HepG2 (cell line): ENCODE results near the gene SECTM1. TPM values are rescaled to one million over a fixed set of nuclear protein-coding genes. Genes with fewer than 3 reads are reported as not detected.

Source experiments
- CREM ChIP-seq, 2 experiments: sonication (generic) in 1 of 2; formaldehyde crosslinking in 1 of 2; IDR thresholded peaks; 2 replicates each; pipeline versions ENCODE4 v1.4.0 to v1.6.1; 2016 to 2020; ENCODE audit warnings: antibody characterized with exemption in 1 of 2, mild to moderate bottlenecking in 1 of 2, missing genetic modification reagents in 1 of 2
- CSRNP1 ChIP-seq: sonication (generic); formaldehyde crosslinking; IDR thresholded peaks from 2 replicates; pipeline ENCODE4 v1.8.1; 2023; ENCODE audit warnings: mild to moderate bottlenecking, missing genetic modification reagents
- FUBP1 ChIP-seq: sonication (generic); formaldehyde crosslinking; IDR thresholded peaks from 2 replicates; pipeline ENCODE4 v1.5.1; 2020; ENCODE audit warnings: missing genetic modification reagents, mild to moderate bottlenecking, borderline replicate concordance
- KDM1A ChIP-seq: IDR thresholded peaks from 2 replicates; pipeline ENCODE4 v1.6.1; 2016; ENCODE audit warnings: missing compliant biosample characterization
- KLF9 ChIP-seq: IDR thresholded peaks from 2 replicates; pipeline ENCODE4 v1.6.1; 2016; ENCODE audit warnings: low read depth
- MLXIP ChIP-seq: sonication (generic); formaldehyde crosslinking; IDR thresholded peaks from 2 replicates; pipeline ENCODE4 v1.9.0; 2021; ENCODE audit warnings: missing genetic modification reagents, borderline replicate concordance
- PHF20 ChIP-seq: sonication (generic); formaldehyde crosslinking; IDR thresholded peaks from 2 replicates; pipeline ENCODE4 v1.5.0; 2020; ENCODE audit warnings: mild to moderate bottlenecking, missing genetic modification reagents
- RXRB ChIP-seq: IDR thresholded peaks from 2 replicates; pipeline ENCODE4 v1.6.1; 2016; ENCODE audit warnings: borderline replicate concordance, missing genetic modification reagents, missing compliant biosample characterization
- SIN3B ChIP-seq: fragments of 150-350 bp; IDR thresholded peaks from 2 replicates; pipeline ENCODE4 v1.6.1; 2014; ENCODE audit warnings: low read length
- TGIF2 ChIP-seq: IDR thresholded peaks from 2 replicates; pipeline ENCODE4 v1.6.1; 2016; ENCODE audit warnings: control low read depth, missing compliant biosample characterization
- ZNF18 ChIP-seq: sonication (generic); formaldehyde crosslinking; IDR thresholded peaks from 2 replicates; pipeline ENCODE4 v1.8.0; 2022; ENCODE audit warnings: mild to moderate bottlenecking, missing genetic modification reagents; ENCODE audit not compliant: insufficient replicate concordance
- ZNF260 ChIP-seq: sonication (generic); formaldehyde crosslinking; IDR thresholded peaks from 2 replicates; pipeline ENCODE4 v1.4.0; 2020; ENCODE audit warnings: missing genetic modification reagents, low read depth, mild to moderate bottlenecking, borderline replicate concordance
- ZNF276 ChIP-seq: sonication (generic); formaldehyde crosslinking; IDR thresholded peaks from 2 replicates; pipeline ENCODE4 v1.4.0; 2020; ENCODE audit warnings: mild to moderate bottlenecking, low read depth, missing genetic modification reagents
- ZNF451 ChIP-seq: sonication (generic); formaldehyde crosslinking; IDR thresholded peaks from 2 replicates; pipeline ENCODE4 v1.5.0; 2020; ENCODE audit warnings: mild to moderate bottlenecking, missing genetic modification reagents
- ZNF562 ChIP-seq: sonication (generic); formaldehyde crosslinking; IDR thresholded peaks from 2 replicates; pipeline ENCODE4 v1.8.0; 2022; ENCODE audit warnings: missing genetic modification reagents, borderline replicate concordance
- ZNF605 ChIP-seq: sonication (generic); formaldehyde crosslinking; IDR thresholded peaks from 2 replicates; pipeline ENCODE4 v1.8.0; 2022; ENCODE audit warnings: mild to moderate bottlenecking, missing genetic modification reagents
- ZNF777 ChIP-seq: sonication (generic); formaldehyde crosslinking; IDR thresholded peaks from 2 replicates; pipeline ENCODE4 v1.4.0; 2020; ENCODE audit warnings: missing genetic modification reagents
- polyA plus RNA-seq, 8 experiments: library from polyadenylated mRNA; depleted of rRNA in 3 of 8; stranded (reverse) in 7 of 8; unstranded in 1 of 8; fragments of >200 nt; fragmentation: Illumina TruSeq in 4 of 8; extraction: Trizol in 4 of 8; gene quantifications; 2 replicates each; pipeline versions ENCODE4 v1.2.1 to v1.2.3, GENCODE V29; 2011 to 2016; ENCODE audit warnings: low read depth in 4 of 8, missing spikeins in 1 of 8, mixed read lengths in 1 of 8; ENCODE audit not compliant: insufficient read depth in 1 of 8
- total RNA-seq, 5 experiments: library from RNA; depleted of rRNA; stranded (reverse); fragments of >200 nt; fragmentation: Illumina TruSeq; extraction: Trizol; gene quantifications; 2 replicates each; pipeline ENCODE4 v1.2.3, GENCODE V29; 2016; ENCODE audit warnings: low read depth in 1 of 5

The SECTM1 gene
- total and polyA plus RNA-seq, 2 of the 13 experiments (the other 11 are each of a cell fraction or from before 2014, with no cell fraction given) = 3.5 to 5.3 TPM

GRCh38 chr17:82346342-82347300 lies 13.1 kb upstream of the SECTM1 start (continued):
- TF ChIP-seq ZNF276 (CRISPR knock-in tag) (no peak), SIN3B (no peak; the same call in 1 of the 2 replicates), PHF20 (no peak), ZNF451 (CRISPR knock-in tag) (no peak), ZNF18 (peak; percentile 90), RXRB (CRISPR knock-in tag) (peak; percentile 99), KDM1A (peak; percentile 81), CREM (IDR thresholded peaks at IDR 0.05) (peak; percentile 87), CREM (CRISPR knock-in tag; IDR thresholded peaks at IDR 0.05) (no peak), ZNF260 (no peak), TGIF2 (CRISPR knock-in tag) (peak; percentile 84; the same call in 1 of the 2 replicates), MLXIP (CRISPR knock-in tag) (no peak), ZNF562 (CRISPR knock-in tag) (no peak), FUBP1 (no peak), CSRNP1 (CRISPR knock-in tag) (peak; percentile 73; the same call in 1 of the 2 replicates), KLF9 (CRISPR knock-in tag) (peak; percentile 74; the same call in 1 of the 2 replicates), ZNF777 (CRISPR knock-in tag) (peak; percentile 67), ZNF605 (CRISPR knock-in tag) (no peak; the same call in none of the 2 replicates)
